HG02623 (cell line): ENCODE results near the gene CLBA1.

Experiments
- ATAC-seq: cut with Tn5 transposase; IDR thresholded peaks from one replicate; pipeline ENCODE4 v1.9.1; 2021; ENCODE audit warnings: moderate library complexity; ENCODE audit not compliant: unreplicated experiment

The CLBA1 gene

GRCh38 chr14:105005329-105005928, 19.8 kb downstream of the CLBA1 start:
- ATAC-seq, result no peak

DNA sequence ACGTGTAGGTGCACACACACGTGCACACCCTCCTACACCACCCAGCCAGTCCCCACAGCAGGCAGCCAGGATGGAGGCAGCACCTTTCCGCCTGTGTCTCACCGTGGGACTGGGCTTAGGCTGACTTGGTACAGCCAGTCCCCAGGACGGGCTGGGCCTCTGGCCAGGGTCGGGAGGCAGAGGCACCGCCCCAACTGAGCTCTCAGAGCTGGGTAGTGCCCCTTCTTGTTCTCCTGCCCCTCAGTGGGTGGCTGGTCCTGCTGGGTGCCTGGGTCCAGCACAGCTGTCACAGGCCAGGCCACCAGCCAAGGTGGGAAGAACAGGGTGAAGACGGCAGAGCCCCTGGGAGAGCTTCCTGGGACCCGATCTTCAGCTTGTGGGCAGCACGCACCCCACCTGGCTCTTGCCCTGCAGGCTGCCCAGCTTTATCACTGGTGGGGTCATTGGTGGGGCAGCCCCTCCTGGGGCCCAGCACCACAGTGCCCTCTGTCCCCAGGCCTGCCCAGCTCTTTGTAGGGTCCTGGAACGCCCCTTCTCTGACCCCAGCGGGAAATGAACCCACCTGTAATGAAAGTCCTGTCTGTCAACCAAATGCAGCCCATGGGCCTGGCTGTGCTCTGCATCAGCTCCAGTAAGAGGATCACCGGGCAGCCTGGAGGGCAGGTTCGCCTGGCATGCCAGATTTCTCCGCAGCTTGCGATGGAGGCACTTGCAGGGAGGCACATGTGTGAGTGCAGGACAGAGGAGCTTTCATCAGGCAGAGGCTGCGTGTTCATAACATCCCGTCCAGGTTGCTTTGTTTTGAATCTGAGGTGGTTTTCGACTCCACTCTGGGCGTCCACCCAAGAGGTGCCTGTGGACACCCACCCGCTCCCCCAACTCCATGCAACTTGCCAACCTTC, 20.6 kb downstream of the CLBA1 start:
- no peak for ATAC-seq

GRCh38 chr14:105006831-105007592, 21.4 kb downstream of the CLBA1 start:
- ATAC-seq, result no peak

- ATAC-seq, result no peak
Measured at GRCh38 chr14:105007593-105008264, 22.1 kb downstream of the CLBA1 start.

- no peak for ATAC-seq
Measured at GRCh38 chr14:105010106-105010505, 24.5 kb downstream of the CLBA1 start.

DNA sequence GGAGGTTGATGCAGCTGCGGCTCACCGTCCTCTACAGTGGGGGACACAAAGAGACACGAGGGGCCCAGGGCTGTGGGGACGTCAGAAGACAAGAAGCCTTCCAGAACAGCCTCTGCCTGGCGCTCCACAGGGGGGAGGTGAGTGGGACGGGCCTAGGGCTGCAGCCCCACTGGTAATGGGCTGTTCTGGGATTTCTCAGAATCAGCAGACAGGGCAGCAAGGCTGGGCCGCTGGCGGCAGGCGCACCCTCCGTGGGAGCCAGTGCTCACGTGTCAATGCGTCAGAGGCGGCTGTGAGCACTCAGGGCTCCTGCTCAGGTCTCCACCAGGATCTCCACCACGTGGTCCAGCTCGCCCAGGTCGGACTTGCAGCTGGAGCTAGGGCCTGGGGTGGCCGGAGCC, 25.3 kb downstream of the CLBA1 start:
- no peak for ATAC-seq

DNA sequence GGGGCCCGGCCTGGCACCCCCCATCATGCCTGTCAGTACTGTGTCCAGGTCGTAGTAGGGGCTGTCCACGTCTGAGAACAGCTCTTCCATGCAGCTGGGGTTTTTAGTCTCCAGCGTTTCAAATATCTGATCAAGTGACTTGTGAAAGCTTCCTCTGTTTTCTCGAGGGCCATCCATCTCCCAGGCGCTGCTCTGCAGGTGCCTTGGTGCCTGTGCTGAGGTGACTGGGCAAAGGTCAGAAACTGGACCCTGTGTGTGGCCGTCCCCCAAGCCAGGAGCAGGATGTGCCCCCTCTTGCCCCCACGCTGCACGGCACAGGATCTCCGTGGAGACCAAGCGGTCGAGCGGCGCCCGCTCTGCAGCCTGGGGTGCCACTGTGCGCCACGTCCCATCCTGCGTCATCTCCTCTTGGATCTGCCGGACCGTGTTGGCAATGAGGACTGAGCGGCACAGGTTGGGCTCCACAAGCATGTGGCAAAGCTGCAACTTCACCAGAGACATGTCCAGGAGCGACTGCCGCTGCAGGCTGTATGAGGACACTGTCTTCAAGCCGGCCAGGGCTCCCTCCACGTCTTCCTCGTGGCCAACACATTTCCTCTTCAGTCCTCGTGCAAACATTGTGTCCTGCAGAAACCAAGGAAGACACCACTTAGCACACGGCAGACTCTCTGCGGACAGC, 25.9 kb downstream of the CLBA1 start:
- ATAC-seq, result no peak

DNA sequence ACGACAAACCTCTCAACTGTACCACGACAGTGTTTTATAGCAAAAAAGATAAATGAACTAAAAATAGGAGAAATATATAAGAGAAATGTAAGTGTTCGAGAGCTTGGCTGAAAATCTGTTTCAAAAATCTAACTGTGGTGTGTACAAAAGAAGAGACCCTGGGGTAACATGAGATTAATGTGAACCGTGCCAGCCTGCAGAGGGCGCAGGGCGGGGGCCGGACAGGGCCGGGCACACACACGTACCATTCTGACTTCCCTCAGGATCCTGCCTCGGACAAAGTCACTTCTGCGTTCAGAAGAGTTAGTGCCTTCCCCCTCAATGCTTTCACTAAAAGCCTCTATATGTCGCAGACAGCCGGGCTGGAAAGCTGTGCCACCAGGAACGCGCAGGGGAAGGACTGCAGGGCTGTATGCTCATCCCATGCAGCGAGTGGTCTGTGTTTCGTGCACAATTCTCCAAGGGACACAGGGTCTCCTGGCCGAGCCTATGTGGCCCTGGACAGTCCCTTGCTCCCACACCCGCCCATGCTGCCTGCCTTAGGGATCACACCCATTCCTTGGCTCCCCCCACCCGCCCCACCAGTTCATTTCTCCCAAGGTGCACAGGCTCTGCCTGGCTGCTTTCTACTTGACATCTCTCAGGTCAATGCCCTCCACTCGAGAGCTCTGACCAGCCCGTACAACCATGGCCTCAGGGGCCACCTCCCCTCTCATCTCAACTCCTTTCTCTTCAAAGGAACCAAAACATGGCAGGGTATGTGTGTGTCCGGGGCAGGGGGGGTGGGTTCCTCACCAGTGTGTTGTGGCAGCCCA, 26.8 kb downstream of the CLBA1 start:
- no peak for ATAC-seq

GRCh38 chr14:105013150-105013785, 27.7 kb downstream of the CLBA1 start:
- ATAC-seq, result no peak

- no peak for ATAC-seq
Measured at GRCh38 chr14:105014032-105014431, 28.4 kb downstream of the CLBA1 start.

- no peak for ATAC-seq
Measured at GRCh38 chr14:105014631-105015030, 29.0 kb downstream of the CLBA1 start.

GRCh38 chr14:105015242-105015641, 29.7 kb downstream of the CLBA1 start:
- no peak for ATAC-seq

DNA sequence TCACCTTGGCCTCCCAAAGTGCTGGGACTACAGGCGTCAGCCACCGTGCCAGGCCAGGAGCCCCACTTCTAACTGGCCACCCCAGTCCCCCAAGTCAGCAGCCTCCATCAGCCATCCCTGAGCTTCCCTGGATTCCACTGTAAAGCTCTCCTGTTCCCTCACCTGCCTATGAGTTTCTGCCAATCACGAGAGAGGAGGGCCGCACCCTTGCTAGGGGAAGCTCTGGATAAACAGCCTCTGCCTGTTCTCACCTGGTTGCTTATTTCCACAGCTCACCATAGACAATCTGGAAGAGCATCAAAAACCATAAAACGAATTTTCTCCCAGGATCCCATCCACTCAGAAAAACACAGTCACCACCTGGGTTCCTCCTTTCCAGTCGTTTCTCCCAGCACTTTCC, 30.3 kb downstream of the CLBA1 start:
- no peak for ATAC-seq

GRCh38 chr14:105018414-105018813, 32.8 kb downstream of the CLBA1 start:
- ATAC-seq, result no peak

DNA sequence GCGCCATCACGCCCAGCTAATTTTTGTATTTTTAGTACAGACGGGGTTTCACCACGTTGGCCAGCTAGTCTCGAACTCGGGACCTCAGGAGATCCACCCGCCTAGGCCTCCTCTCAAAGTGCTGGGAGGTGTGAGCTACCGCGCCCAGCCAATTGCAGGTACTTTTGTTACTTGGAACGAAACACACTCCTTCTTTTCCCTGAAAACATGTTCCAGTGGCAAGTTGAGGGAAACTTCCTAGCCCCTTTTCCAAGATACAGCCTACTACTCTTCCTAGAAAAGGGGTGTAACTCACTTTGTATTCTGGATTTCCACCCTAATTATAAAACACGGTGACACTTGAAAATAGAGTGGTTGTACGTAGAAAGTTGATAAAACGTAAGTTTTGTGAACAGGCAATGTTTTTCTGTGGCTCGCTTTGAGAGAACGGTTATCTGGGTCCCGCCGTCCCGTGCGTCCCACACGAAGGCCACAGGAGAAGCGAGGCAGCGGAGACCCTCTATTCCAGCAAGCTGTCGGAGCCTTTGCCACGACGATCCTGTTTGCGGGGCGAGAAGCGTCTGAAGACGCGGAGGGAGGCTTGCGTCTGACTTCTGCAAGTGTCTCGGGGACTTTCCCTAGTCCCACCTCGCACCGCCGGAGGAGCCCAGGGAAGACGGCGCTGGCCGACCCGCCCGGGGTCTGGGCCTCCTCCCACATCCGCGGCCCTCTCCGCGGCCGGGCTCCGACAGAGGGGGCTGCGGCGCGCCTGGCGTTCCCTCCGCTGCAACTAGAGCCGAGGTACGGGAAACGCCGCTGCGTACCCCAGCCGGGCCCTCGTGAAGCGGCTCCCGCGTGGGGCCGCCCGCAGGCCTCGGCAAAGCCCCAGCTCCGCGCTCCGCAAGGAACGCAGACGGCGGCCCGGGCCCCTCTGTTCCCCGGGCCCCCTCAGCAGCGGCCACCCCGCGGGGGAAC, 34.5 kb downstream of the CLBA1 start:
- peak; percentile 23 for ATAC-seq

DNA sequence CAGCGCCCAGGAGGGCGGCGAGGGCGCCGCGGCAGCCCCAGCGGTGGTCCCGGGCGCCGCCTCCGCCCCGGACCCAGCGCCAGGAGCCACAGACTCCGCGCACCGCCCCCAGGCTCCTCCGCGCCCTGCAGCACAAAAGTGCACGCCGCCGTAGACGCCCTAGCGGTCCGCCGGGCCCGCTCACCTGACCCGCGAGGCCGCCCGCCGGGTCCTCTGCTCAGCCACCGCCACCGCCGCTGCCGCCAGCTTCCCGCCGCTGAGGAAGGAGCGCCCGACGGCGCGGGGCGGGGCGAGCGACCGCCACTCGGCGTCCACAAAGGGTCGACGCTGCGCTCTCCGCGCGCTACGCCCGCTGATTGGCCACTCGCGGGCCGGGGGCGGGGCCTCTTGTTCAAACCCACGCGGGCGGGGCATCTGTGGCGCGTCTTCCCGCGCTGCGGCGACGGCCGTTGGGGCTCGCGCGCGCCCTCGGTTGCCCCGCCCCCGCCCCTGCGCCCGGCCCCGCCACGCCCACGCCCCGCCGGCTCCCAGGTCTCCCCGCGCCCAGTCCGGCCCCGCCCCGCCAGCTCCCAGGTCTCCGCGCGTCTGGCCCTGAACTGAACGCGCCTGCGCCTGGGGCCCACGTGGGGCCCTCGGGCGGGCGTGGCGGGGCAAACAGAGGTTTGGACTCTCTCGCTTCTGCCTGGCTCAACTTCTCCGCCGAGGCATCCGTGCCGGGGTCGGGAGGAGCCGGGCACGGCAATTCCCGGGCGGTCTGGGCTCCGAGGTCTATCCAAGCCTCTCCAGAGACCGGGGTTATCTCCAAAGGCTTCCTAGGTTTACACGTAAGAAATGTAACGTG, 35.4 kb downstream of the CLBA1 start, which contains the start of gene CDCA4:
Gene CDCA4, minus strand, starts transcription at position 269 of the 841 bp plus-strand sequence. CDS start 9,154 bp downstream, outside the sequence.
- ATAC-seq, result peak; percentile 68

GRCh38 chr14:105021656-105022275, 36.2 kb downstream of the CLBA1 start:
- no peak for ATAC-seq
